COR-L47 (cell line): ENCODE measurements around the gene GALNT17.
"Not testable (repeated sequence)": the region's sequence is repeated elsewhere in the genome, so short reads cannot be mapped to it uniquely, and the experiment has no call there.

Source experiments
- DNase-seq: peaks from one replicate; lab custom pipeline; 2025; lab: John Stamatoyannopoulos, UW

Gene GALNT17

DNA sequence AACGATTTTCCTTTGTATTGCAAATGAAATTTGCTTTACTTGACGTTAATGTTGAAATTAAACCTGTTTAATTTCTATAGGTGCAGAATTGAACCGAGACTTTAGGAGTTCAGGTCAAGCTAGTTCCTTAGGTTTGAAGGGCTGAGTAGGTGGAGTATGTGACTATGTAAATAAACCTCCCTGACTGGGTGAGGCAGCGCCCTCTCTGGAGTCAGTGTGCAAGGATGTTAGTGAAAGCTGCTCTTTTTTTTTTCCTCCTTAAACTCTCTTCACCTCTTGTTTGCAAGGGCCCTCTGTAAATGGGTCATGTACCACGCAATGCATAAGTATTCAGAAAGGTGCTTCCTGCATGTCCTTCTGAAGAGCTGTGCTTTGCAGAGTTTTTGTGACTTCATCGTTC lies 33.8 kb downstream of the GALNT17 start:
- DNase-seq = no peak

DNA sequence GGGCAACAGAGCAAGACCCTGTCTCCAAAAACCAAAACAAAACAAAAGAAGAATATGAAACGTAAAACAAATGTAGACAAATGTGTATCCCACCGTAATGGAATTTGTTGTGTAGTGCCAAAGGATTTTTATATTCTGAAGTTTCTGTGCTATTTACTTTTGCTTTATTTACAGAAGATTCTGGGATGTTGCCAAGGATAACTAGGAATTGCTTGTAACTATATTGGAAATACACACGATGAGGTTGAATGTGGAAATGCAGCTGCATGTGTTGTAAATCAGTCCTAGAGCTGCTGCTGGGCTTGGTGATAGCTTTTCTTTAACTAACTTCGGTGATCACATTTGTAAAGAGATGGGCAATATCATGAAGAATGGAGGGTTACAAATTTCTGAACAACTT lies 39.5 kb downstream of the GALNT17 start:
- DNase-seq = no peak

DNA sequence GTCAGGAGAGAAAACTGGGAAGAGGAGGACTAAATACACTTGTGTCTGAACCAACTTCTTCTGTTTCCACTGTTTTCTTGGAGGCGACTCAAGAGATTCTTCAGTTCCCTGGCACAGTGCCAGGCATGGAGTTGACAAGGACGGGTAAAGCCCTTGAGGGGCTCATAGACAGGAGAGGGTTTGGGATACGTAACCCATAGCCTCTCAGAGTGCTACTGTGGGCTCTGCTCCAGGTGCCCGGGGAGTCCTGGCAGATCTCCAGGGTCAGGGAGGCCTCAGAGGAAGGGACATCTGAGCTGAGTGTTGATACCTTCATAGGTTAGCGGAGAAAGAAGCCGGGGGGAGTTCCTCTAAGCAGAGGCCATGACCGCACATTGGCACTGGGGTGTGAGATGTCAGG lies 42.0 kb downstream of the GALNT17 start:
- no peak for DNase-seq

DNA sequence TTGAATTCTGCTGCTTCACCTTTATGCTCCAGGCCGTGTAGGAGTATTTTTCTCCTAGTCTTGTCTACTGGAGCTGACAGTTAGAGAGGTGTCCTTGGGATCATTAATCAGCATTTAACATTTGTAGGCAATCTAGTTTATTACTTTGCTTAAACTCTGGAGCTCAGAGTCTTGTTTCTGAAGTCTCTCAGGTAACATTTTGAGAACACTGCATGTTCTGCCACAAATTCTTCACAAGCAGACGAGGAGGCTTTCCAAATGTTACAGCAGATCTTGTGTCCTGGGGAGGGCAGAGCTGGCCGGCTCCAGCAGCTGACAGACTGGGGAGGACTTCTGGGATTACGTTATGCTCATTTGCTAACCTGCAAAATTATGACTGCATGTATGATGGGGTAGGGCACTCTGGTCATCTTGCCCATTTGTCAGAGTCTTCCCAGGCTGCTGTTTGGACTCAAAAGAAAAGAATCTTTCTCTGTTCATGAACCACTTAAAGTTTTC lies 50.5 kb downstream of the GALNT17 start:
- DNase-seq = no peak

GRCh38 chr7:71184136-71184535 lies 52.2 kb downstream of the GALNT17 start:
- no peak for DNase-seq

- no peak for DNase-seq
These were observed 52.7 kb downstream of the GALNT17 start for GRCh38 chr7:71184609-71185008.

DNA sequence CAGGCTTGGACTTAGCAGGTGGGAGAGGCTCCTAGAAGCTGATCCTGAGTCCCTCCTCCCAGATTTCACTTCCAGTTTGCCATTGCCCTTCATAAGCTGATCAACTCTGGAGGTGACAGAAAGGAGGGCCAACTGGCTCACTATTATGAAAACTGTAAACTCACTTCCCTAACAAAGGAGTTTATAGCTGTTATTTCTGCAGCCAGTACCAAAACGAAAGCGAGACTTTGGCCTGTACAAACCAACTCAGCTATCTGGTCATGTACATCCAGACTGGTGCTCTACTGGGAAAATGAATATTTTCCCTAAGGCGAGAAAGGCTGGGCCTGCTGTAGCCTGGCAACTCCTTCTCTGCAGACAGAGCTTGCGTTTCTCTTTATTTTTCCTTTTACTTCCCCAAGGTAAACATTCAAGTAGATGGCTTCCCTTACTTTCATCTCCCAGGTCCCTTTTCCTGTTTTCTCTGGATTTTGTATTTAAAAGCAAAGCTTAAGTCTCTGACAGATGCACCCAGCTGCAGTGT lies 54.7 kb downstream of the GALNT17 start:
- DNase-seq = no peak

DNA sequence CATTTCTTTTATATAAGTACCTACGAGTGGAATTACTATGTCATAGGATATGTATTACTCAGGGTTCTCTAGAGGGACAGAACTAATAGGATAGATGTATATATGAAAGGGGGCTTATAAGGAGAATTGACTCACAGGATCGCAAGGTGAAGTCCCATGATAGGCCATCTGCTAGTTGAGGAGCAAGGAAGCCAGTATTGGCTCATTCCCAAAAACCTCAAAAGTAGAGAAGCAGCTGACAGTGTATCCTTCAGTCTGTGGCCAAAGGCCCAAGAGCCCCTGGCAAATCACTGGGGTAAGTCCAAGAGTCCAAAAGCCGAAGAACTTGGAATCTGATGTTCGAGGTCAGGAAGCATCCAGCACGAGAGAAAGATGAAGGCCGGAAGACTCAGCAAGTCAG lies 59.8 kb downstream of the GALNT17 start:
- no peak for DNase-seq

GRCh38 chr7:71193099-71193810 lies 61.3 kb downstream of the GALNT17 start:
- no peak for DNase-seq

GRCh38 chr7:71198391-71198790 lies 66.4 kb downstream of the GALNT17 start:
- DNase-seq = no peak

DNA sequence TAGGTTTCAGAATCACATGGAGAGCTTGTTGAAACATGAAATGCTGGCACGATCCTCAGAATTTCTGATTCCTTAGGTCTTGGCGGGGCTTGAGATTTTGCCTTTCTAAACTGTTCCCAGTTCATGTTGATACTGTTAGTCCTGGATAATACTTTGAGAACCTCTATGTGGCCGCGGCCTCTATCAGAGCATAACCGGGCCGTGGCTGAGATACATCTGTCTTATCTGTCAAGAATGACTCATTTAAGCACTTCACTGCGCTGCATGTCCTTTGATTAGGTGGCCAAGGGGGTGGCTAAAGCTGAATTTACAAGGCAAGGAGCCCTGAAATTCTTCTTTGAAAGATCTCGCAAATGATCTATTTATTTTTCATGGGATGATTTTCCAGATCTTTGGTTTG lies 66.9 kb downstream of the GALNT17 start:
- no peak for DNase-seq

DNA sequence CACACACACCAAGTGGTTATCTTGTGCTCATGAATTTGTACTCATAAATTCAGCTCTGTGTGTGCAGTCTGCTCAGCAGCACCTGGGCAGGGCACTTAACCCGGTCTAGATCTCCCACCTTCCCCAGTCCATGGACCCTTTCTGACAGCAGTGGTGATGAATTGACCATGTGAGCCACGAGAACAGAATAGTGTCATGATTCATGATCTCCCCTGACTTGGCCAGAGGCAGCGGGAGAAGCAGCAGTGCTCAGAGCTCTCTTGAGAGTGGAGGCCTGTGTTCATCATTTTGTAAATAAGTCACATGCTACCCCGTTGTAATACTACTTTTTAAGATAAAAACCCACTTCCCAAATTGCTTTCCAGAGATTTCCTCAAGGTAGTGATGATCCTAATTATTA lies 74.2 kb downstream of the GALNT17 start:
- DNase-seq = no peak

DNA sequence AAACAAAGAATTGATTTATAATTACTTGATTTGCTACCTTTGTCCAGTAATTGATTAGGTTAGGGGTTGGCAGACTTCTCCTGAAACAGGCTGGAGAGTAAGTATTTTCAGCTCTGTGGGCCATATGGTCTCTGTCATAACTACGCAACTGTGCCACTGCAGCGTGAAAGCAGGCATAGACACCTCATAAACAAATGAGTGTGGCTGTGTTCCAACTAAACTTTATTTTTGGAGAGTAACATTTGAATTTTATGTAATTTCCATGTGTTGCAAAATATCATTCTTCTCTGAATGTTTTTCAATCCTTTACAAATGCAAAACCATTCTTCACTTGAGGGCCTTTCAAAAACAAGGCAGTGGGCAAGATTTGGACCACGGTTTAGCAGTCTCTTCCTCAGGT lies 76.9 kb downstream of the GALNT17 start:
- DNase-seq = no peak

DNA sequence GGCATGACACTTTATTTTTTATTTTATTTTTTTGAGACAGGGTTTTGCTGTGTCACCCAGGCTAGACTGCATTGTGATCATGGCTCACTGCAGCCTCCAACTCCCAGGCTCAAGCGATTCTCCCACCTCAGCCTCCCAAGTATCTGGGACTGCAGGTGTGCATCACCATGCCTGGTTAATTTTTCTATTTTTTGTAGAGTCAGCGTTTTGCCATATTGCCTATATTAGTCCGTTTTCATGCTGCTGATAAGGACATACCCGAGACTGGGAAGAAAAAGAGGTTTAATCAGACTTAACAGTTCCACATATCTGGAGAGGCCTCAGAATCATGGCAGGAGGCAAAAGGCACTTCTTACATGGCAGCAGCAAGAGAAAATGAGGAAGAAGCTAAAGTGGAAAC lies 77.5 kb downstream of the GALNT17 start:
- not testable (repeated sequence) for DNase-seq

DNA sequence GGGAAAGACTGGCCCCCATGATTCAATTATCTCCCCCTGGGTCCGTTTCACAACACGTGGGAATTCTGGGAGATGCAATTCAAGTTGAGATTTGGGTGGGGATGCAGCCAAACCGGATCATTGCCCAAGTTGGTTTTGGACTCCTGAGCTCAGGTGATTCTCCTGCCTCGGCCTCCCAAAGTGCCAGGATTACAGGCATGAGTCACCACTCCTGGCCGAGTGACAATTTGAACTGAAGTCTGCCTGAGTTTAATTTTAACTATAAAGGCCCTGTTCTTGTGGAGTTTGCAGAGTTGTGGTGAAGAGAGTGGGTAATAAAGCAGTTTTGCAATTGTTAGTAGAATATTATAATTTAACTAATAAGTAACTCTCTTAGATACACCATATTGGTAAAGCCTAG lies 78.3 kb downstream of the GALNT17 start:
- no peak for DNase-seq

- not testable (repeated sequence) for DNase-seq
These were observed 80.5 kb downstream of the GALNT17 start for GRCh38 chr7:71212433-71212832.

DNA sequence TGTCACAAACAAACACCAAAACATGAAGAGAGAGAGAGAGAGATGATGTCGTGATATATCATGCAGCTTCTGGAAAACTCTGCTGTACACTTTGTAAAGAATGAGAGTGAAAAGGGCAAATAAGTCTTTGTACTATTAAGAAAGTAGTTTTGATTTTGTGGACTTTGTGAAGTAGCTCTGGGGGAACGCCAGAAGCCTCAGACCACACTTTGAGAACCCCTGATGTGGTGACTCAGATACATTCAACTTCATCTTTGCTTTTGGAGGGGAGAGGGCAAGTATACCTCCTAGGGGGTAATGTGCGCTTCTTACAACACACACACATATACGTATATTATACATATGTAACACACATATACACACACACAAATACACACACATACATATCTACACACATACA lies 84.3 kb downstream of the GALNT17 start:
- DNase-seq = no peak

GRCh38 chr7:71220210-71220695 lies 88.3 kb downstream of the GALNT17 start:
- no peak for DNase-seq

DNA sequence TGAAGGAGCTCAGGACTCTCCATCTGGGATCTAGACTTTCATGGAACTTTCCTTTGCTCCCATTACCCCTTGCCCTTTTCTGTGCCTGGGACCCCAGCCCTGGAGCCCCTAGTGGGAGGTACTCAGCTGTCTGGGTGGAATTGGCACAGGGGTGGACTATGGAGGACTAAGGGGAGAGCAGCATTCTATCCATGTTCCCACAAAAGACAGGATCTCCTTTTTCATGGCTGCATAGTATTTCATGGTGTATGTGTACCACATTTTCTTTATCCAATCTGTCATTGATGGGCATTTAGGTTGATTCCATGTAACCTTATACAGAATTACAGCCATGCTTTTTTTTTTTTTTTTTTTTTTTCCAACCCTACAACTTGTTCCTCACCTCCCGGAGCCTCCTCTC lies 89.1 kb downstream of the GALNT17 start:
- DNase-seq = no peak

DNA sequence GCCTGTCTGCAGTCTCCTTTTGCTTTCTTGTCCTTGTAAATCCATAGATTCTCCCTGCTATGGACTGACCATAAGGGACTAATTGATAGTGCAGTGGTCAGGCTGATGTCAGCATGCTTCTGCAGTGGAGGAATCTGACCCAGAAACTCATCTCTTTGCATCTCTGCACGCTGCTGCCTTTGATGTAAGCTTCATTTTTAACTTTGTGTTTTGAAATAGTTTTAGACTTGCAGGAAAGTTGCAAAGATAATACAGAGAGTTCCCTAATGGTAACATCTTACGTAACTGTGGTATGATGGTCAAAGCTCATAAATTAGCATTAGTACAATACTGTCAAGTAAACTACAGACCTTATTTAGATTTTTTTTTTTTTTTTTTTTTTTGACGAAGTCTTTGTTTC lies 89.6 kb downstream of the GALNT17 start:
- DNase-seq = no peak

GRCh38 chr7:71227126-71227525 lies 95.2 kb downstream of the GALNT17 start:
- no peak for DNase-seq

GRCh38 chr7:71229148-71229547 lies 97.2 kb downstream of the GALNT17 start:
- DNase-seq = no peak

- no peak for DNase-seq
These were observed 97.8 kb downstream of the GALNT17 start for GRCh38 chr7:71229699-71230098.

DNA sequence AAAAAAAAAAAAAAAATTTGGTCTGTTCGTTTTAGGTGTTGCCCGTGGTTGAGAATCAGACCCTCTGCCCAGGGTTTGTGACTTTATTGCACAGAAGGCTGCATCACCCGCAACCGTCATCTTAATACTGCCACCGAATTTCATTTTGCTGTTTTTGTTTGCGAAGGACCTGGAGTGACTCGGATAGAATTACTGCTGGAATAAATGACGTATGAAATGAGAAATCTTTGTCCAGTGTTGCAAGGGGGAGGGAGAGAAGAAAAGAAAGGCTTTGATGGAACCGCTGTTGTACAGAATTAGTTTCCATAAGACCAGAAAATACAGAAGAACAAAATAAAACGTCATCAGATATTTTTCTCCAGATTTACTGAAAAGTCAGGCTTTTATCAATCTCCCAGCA lies 103.3 kb downstream of the GALNT17 start:
- DNase-seq = no peak
